ENCODE results near the gene MYBPC2.
"Not testable (repeated sequence)": the region's sequence is repeated elsewhere in the genome, so short reads cannot be mapped to it uniquely, and the experiment has no call there.

DNA sequence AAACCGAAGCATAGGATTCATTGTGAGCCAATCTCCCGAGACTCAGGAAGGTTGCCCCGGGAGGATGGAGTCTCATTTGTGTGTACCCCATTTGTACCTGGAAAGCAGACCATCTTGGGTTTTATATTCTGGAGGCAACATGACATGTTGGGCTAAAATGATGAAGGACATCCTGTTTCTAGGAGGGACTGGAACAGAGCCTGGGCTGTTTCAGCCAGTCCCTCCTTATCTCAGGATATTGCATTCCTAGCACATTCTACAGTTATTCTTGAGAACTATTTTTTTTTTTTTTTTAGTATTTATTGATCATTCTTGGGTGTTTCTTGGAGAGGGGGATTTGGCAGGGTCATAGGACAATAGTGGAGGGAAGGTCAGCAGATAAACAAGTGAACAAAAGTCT is 42.4 kb upstream of the MYBPC2 start:
- not testable (repeated sequence) for TF ChIP-seq POLR2A, CTCF (IDR thresholded peaks at IDR 0.05)

Measured in lower leg skin (tissue), 3 donors.